Measurements from ENCODE around the gene VGLL3. TPM values are rescaled to one million over a fixed set of nuclear protein-coding genes. Genes with fewer than 3 reads are reported as not detected.
"Not testable (repeated sequence)": the region's sequence is repeated elsewhere in the genome, so short reads cannot be mapped to it uniquely, and the experiment has no call there.

Gene VGLL3
- total RNA-seq, 1 donor from 2014 or later, result 4.5 TPM

GRCh38 chr3:86991482-86991815, 500 bp upstream of the VGLL3 start:
- intact Hi-C loops (cut with DNase I), result no loop called here
- ATAC-seq, result no peak

GRCh38 chr3:86990012-86990733, 776 bp downstream of the VGLL3 start:
- DNase-seq (ENCODE audit: missing footprints), result peak; percentile 67
- no peak for ATAC-seq
- intact Hi-C loops (cut with DNase I), result no loop called here

More at GRCh38 chr3:86991482-86991815, 500 bp upstream of the VGLL3 start:
- DNase-seq (ENCODE audit: missing footprints), result no peak

GRCh38 chr3:86989611-86990010, 1.3 kb downstream of the VGLL3 start:
- intact Hi-C loops (cut with DNase I), result no loop called here
- DNase-seq (ENCODE audit: missing footprints) (no peak), ATAC-seq (no peak)

- no peak for ATAC-seq
Observed at GRCh38 chr3:86989006-86989405, 1.9 kb downstream of the VGLL3 start.

GRCh38 chr3:86988235-86988634, 2.7 kb downstream of the VGLL3 start:
- DNase-seq (ENCODE audit: missing footprints), result no peak
- ATAC-seq, result no peak
- intact Hi-C loops (cut with DNase I), result no loop called here

More at GRCh38 chr3:86989006-86989405, 1.9 kb downstream of the VGLL3 start:
- intact Hi-C loops (cut with DNase I), result no loop called here
- no peak for DNase-seq (ENCODE audit: missing footprints)

GRCh38 chr3:86987421-86987715, 3.6 kb downstream of the VGLL3 start:
- intact Hi-C loops (cut with DNase I), result no loop called here
- ATAC-seq (no peak), DNase-seq (ENCODE audit: missing footprints) (no peak)

- DNase-seq (ENCODE audit: missing footprints), result no peak
- ATAC-seq, result no peak
Observed at GRCh38 chr3:86986671-86987420, 4.1 kb downstream of the VGLL3 start.

GRCh38 chr3:86985181-86985826, 5.6 kb downstream of the VGLL3 start:
- DNase-seq (ENCODE audit: missing footprints), result no peak
- no peak for ATAC-seq
- intact Hi-C loops (cut with DNase I), result no loop called here

More at GRCh38 chr3:86986671-86987420, 4.1 kb downstream of the VGLL3 start:
- intact Hi-C loops (cut with DNase I), result no loop called here

- no peak for ATAC-seq
- intact Hi-C loops (cut with DNase I), result no loop called here
- no peak for DNase-seq (ENCODE audit: missing footprints)
Observed at GRCh38 chr3:86984271-86984670, 6.7 kb downstream of the VGLL3 start.

- intact Hi-C loops (cut with DNase I), result no loop called here
- DNase-seq (ENCODE audit: missing footprints), result no peak
- peak; percentile 75 for ATAC-seq
Observed at GRCh38 chr3:86982883-86983282, 8.1 kb downstream of the VGLL3 start.

- intact Hi-C loops (cut with DNase I), result no loop called here
- peak; percentile 73 for ATAC-seq
- DNase-seq (ENCODE audit: missing footprints), result no peak
Observed at GRCh38 chr3:86978111-86978551, 12.8 kb downstream of the VGLL3 start.

GRCh38 chr3:86976219-86976618, 14.7 kb downstream of the VGLL3 start:
- ATAC-seq, result no peak
- no peak for DNase-seq (ENCODE audit: missing footprints)
- intact Hi-C loops (cut with DNase I), result no loop called here

- intact Hi-C loops (cut with DNase I); ATAC-seq: not testable (repeated sequence)
- DNase-seq (ENCODE audit: missing footprints), result peak; percentile 52
Observed at GRCh38 chr3:86974177-86974576, 16.8 kb downstream of the VGLL3 start.

- ATAC-seq (peak; percentile 59), DNase-seq (ENCODE audit: missing footprints) (no peak)
- intact Hi-C loops (cut with DNase I), result no loop called here
Observed at GRCh38 chr3:86973440-86973839, 17.5 kb downstream of the VGLL3 start.

- intact Hi-C loops (cut with DNase I), result no loop called here
- no peak for ATAC-seq
Observed at GRCh38 chr3:86969500-86970189, 21.3 kb downstream of the VGLL3 start.

GRCh38 chr3:86968244-86968932, 22.6 kb downstream of the VGLL3 start:
- no peak for ATAC-seq
- peak; percentile 21 for DNase-seq (ENCODE audit: missing footprints)
- intact Hi-C loops (cut with DNase I), result no loop called here

More at GRCh38 chr3:86969500-86970189, 21.3 kb downstream of the VGLL3 start:
- DNase-seq (ENCODE audit: missing footprints), result no peak

GRCh38 chr3:86967062-86967461, 23.9 kb downstream of the VGLL3 start:
- ATAC-seq (no peak), DNase-seq (ENCODE audit: missing footprints) (no peak)
- intact Hi-C loops (cut with DNase I), result no loop called here

- ATAC-seq (no peak), DNase-seq (ENCODE audit: missing footprints) (no peak)
- intact Hi-C loops (cut with DNase I), result no loop called here
Observed at GRCh38 chr3:86965166-86965565, 25.8 kb downstream of the VGLL3 start.

- no peak for DNase-seq (ENCODE audit: missing footprints)
- intact Hi-C loops (cut with DNase I), result no loop called here
- no peak for ATAC-seq
Observed at GRCh38 chr3:86963611-86964010, 27.3 kb downstream of the VGLL3 start.
